ENCODE measurements around the gene BRMS1. TPM values are rescaled to one million over a fixed set of nuclear protein-coding genes. Genes with fewer than 3 reads are reported as not detected.
A peak's percentile ranks its signal among the peaks of the same experiment; 100 is the strongest.

Gene BRMS1
- total RNA-seq, 1 experiment from 2014 or later = 70.5 TPM

- no peak for DNase-seq (ENCODE audit: low read depth, low spot score)
- in situ Hi-C loops (cut with HindIII; ENCODE audit: low pct_unique_long_range_greater_than_20kb, low sequenced_read_pairs) = no loop called here
These were observed 4.1 kb downstream of the BRMS1 start for GRCh38 chr11:66340596-66341501.

- in situ Hi-C loops (cut with HindIII; ENCODE audit: low pct_unique_long_range_greater_than_20kb, low sequenced_read_pairs) = no loop called here
- DNase-seq (ENCODE audit: low read depth, low spot score) = no peak
These were observed 5.0 kb downstream of the BRMS1 start for GRCh38 chr11:66339686-66340483.

- no peak for DNase-seq (ENCODE audit: low read depth, low spot score)
- in situ Hi-C loops (cut with HindIII; ENCODE audit: low pct_unique_long_range_greater_than_20kb, low sequenced_read_pairs) = no loop called here
These were observed 5.7 kb downstream of the BRMS1 start for GRCh38 chr11:66339162-66339675.

- no peak for DNase-seq (ENCODE audit: low read depth, low spot score)
- in situ Hi-C loops (cut with HindIII; ENCODE audit: low pct_unique_long_range_greater_than_20kb, low sequenced_read_pairs) = no loop called here
These were observed 6.4 kb downstream of the BRMS1 start for GRCh38 chr11:66338276-66339161.

GRCh38 chr11:66337103-66337899 lies 7.6 kb downstream of the BRMS1 start:
- DNase-seq (ENCODE audit: low read depth, low spot score) = no peak
- in situ Hi-C loops (cut with HindIII; ENCODE audit: low pct_unique_long_range_greater_than_20kb, low sequenced_read_pairs) = no loop called here

GRCh38 chr11:66336234-66337102 lies 8.4 kb downstream of the BRMS1 start, which contains the start of gene RIN1:
RIN1 (minus strand) TSS chr11:66336434; CDS start chr11:66336402, 32 bp downstream.
- in situ Hi-C loops (cut with HindIII; ENCODE audit: low pct_unique_long_range_greater_than_20kb, low sequenced_read_pairs) = no loop called here
- peak; percentile 70 for DNase-seq (ENCODE audit: low read depth, low spot score)

GRCh38 chr11:66335531-66336233 lies 9.2 kb downstream of the BRMS1 start:
- in situ Hi-C loops (cut with HindIII; ENCODE audit: low pct_unique_long_range_greater_than_20kb, low sequenced_read_pairs) = no loop called here
- no peak for DNase-seq (ENCODE audit: low read depth, low spot score)

GRCh38 chr11:66334605-66335442 lies 10.1 kb downstream of the BRMS1 start:
- no peak for DNase-seq (ENCODE audit: low read depth, low spot score)
- in situ Hi-C loops (cut with HindIII; ENCODE audit: low pct_unique_long_range_greater_than_20kb, low sequenced_read_pairs) = no loop called here

- in situ Hi-C loops (cut with HindIII; ENCODE audit: low pct_unique_long_range_greater_than_20kb, low sequenced_read_pairs) = no loop called here
These were observed 10.9 kb downstream of the BRMS1 start for GRCh38 chr11:66333896-66334604.

GRCh38 chr11:66333220-66333877 lies 11.6 kb downstream of the BRMS1 start:
- in situ Hi-C loops (cut with HindIII; ENCODE audit: low pct_unique_long_range_greater_than_20kb, low sequenced_read_pairs) = no loop called here
- no peak for DNase-seq (ENCODE audit: low read depth, low spot score)

More at GRCh38 chr11:66333896-66334604, 10.9 kb downstream of the BRMS1 start:
- no peak for DNase-seq (ENCODE audit: low read depth, low spot score)

- DNase-seq (ENCODE audit: low read depth, low spot score) = no peak
- in situ Hi-C loops (cut with HindIII; ENCODE audit: low pct_unique_long_range_greater_than_20kb, low sequenced_read_pairs) = no loop called here
These were observed 12.3 kb downstream of the BRMS1 start for GRCh38 chr11:66332371-66333219.

- no peak for DNase-seq (ENCODE audit: low read depth, low spot score)
- in situ Hi-C loops (cut with HindIII; ENCODE audit: low pct_unique_long_range_greater_than_20kb, low sequenced_read_pairs) = no loop called here
These were observed 13.1 kb downstream of the BRMS1 start for GRCh38 chr11:66331542-66332370.

Measured in SK-MEL-5 (cell line).